ENCODE data around the gene SH3GLB2.
"Not testable (repeated sequence)": the region's sequence is repeated elsewhere in the genome, so short reads cannot be mapped to it uniquely, and the experiment has no call there.

SH3GLB2 gene

GRCh38 chr9:128992995-128993394 lies 35.1 kb downstream of the SH3GLB2 start:
- DNase-seq = no peak

GRCh38 chr9:128987805-128988204 lies 40.3 kb downstream of the SH3GLB2 start:
- DNase-seq = no peak

- DNase-seq = no peak
These were observed 41.5 kb downstream of the SH3GLB2 start for GRCh38 chr9:128986671-128987070.

GRCh38 chr9:128983536-128983935 lies 44.6 kb downstream of the SH3GLB2 start:
- no peak for DNase-seq

GRCh38 chr9:128979111-128979510 lies 49.0 kb downstream of the SH3GLB2 start:
- DNase-seq = no peak

- no peak for DNase-seq
These were observed 55.2 kb downstream of the SH3GLB2 start for GRCh38 chr9:128972956-128973355.

- DNase-seq = no peak
These were observed 58.6 kb downstream of the SH3GLB2 start for GRCh38 chr9:128969491-128969890.

GRCh38 chr9:128961403-128961802 lies 66.7 kb downstream of the SH3GLB2 start:
- not testable (repeated sequence) for DNase-seq
